Cardiac muscle cell (in vitro differentiated cells and primary cell): ENCODE measurements around the gene VPS13C. TPM values are rescaled to one million over a fixed set of nuclear protein-coding genes. Genes with fewer than 3 reads are reported as not detected.

Experiments
- DNase-seq, 2 donors: peaks; one replicate each; pipeline versions ENCODE4 v3.0.0 to v3.0.0-alpha.2; 2010 to 2017; ENCODE audit warnings: low read depth in 1 of 2, low spot score in 1 of 2
- H3K27ac ChIP-seq: fragments of 200-600 bp; sonication (generic); 2 replicates; pipeline ENCODE4 v1.5.1; 2016
- H3K27me3 ChIP-seq: fragments of 200-600 bp; sonication (generic); 2 replicates; pipeline ENCODE4 v1.6.0; 2016; ENCODE audit warnings: control low read depth
- H3K36me3 ChIP-seq: fragments of 200-600 bp; sonication (generic); 2 replicates; pipeline ENCODE4 v1.5.1; 2016; ENCODE audit warnings: control low read depth
- H3K4me1 ChIP-seq: fragments of 200-600 bp; sonication (generic); 2 replicates; pipeline ENCODE4 v1.8.1; 2017; ENCODE audit warnings: low read depth, mild to moderate bottlenecking, mixed run types
- H3K4me3 ChIP-seq: fragments of 200-600 bp; sonication (generic); 2 replicates; pipeline ENCODE4 v1.5.1; 2016; ENCODE audit warnings: mild to moderate bottlenecking
- H3K9me3 ChIP-seq: fragments of 200-600 bp; sonication (generic); 2 replicates; pipeline ENCODE4 v1.5.1; 2017; ENCODE audit warnings: low read depth, mild to moderate bottlenecking, control low read depth
- polyA plus RNA-seq: library from polyadenylated mRNA; unstranded; fragments of >200 nt; fragmentation: Nextera tagmentation; extraction: Ambion mirVana; gene quantifications from 2 replicates; pipeline ENCODE4 v1.2.1, GENCODE V29; 2016
- total RNA-seq: library from RNA; depleted of rRNA; stranded (reverse); fragments of >200 nt; gene quantifications from 2 replicates; pipeline ENCODE4 v1.2.3, GENCODE V29; 2016
- TF ChIP-seq, protein P1 (sequence below): IDR thresholded peaks from 2 replicates; pipeline ENCODE4 v1.5.1; 2012; ENCODE audit warnings: low read depth, mild to moderate bottlenecking, low read length

VPS13C gene
- total and polyA plus RNA-seq, 2 experiments from 2014 or later = 4.5 to 31.8 TPM

DNA sequence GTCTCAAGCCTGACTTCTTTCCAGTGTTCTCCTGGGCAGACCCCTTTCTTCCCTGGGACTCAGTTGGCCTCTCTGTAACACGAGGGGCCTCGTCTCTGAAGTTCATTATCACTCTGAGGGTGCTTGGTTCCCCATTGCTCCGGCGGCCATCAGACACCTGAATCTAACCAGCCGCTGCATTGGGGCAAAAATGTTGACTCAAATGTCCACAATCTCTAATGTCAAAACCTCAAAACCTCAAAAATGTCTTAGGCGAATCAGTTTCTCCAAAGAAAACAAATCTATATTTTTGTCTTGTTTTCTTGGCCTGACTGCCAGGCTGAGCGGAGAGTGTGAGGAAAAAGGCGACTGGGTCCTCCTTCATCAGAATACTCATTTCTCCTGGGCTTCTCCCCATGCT is 220.7 kb downstream of the VPS13C start:
- Histone ChIP-seq H3K4me1 (no peaks in the 10 kb centered on the region), H3K4me3 (no peak overlapping the region), H3K27me3 (peaks cover 11% of the 10 kb centered on the region), H3K27ac (no peak overlapping the region), H3K9me3 (no peaks in the 10 kb centered on the region), H3K36me3 (no peaks in the 10 kb centered on the region)
- DNase-seq = peak in 1 of 2 donors; percentile 35
- TF ChIP-seq, protein P1, sequence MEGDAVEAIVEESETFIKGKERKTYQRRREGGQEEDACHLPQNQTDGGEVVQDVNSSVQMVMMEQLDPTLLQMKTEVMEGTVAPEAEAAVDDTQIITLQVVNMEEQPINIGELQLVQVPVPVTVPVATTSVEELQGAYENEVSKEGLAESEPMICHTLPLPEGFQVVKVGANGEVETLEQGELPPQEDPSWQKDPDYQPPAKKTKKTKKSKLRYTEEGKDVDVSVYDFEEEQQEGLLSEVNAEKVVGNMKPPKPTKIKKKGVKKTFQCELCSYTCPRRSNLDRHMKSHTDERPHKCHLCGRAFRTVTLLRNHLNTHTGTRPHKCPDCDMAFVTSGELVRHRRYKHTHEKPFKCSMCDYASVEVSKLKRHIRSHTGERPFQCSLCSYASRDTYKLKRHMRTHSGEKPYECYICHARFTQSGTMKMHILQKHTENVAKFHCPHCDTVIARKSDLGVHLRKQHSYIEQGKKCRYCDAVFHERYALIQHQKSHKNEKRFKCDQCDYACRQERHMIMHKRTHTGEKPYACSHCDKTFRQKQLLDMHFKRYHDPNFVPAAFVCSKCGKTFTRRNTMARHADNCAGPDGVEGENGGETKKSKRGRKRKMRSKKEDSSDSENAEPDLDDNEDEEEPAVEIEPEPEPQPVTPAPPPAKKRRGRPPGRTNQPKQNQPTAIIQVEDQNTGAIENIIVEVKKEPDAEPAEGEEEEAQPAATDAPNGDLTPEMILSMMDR = no peak

DNA sequence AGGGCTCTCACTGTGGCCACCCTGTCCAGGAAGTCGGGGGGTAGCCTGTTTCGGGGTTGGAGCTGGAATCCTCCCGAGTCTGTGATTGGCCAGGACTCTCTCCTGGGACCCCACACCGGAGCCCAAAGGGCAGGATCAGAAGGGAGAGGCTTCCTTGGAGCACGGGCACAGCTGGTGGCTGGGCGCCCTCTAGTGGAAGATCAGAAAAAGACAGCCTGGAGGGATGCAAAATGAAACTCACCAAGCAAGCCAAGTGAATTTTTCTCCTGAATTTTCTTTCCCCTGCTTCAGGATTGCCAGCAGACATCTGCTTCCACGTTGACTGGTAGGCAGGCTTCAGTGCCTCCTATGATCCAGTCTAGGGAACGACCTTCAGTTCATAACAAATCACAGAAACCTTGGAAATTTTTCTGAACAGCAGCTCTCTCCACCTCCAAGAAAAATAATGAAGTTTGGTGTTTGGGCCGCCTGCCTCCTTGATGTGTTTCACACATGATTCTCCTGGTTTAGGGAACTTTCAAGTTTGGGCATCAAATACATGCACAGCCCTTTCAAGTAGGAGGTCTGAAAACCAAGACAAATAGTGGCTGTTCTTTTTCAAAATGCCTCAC is 224.6 kb downstream of the VPS13C start:
- peak; percentile 67 to 71 for DNase-seq
- H3K9me3 ChIP-seq = no peaks in the 10 kb centered on the region
- H3K4me1 ChIP-seq = no peaks in the 10 kb centered on the region
- TF ChIP-seq, protein P1 = peak; percentile 98
- H3K27me3 ChIP-seq = peaks cover 34% of the 10 kb centered on the region
- no peaks in the 10 kb centered on the region for H3K36me3 ChIP-seq
- H3K27ac ChIP-seq = no peak overlapping the region
- H3K4me3 ChIP-seq = no peak overlapping the region

DNA sequence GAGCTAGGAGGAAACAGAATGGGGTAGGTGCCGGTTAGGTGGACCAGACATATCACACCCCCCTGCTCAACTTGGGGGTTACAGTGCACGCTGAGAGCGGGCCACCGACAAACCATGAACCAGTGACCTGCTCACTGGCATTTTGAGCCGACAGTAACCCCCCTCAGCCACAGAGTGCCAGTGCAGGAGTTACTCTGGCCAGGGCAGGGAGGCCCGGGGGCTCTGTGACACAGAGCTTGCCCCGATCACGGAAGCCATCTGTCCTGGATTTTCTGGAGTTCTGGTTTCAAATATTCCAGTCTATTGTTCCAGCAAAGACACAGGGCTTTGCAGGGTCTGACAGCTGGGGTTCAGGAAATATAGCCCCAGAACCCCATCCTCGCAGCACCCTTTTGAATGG is 225.2 kb downstream of the VPS13C start:
- H3K27ac ChIP-seq = no peak overlapping the region
- no peak for DNase-seq
- H3K4me3 ChIP-seq = no peak overlapping the region
- no peaks in the 10 kb centered on the region for H3K9me3 ChIP-seq
- TF ChIP-seq, protein P1 = no peak
- H3K4me1 ChIP-seq = no peaks in the 10 kb centered on the region
- H3K36me3 ChIP-seq = no peaks in the 10 kb centered on the region
- H3K27me3 ChIP-seq = peaks cover 34% of the 10 kb centered on the region

DNA sequence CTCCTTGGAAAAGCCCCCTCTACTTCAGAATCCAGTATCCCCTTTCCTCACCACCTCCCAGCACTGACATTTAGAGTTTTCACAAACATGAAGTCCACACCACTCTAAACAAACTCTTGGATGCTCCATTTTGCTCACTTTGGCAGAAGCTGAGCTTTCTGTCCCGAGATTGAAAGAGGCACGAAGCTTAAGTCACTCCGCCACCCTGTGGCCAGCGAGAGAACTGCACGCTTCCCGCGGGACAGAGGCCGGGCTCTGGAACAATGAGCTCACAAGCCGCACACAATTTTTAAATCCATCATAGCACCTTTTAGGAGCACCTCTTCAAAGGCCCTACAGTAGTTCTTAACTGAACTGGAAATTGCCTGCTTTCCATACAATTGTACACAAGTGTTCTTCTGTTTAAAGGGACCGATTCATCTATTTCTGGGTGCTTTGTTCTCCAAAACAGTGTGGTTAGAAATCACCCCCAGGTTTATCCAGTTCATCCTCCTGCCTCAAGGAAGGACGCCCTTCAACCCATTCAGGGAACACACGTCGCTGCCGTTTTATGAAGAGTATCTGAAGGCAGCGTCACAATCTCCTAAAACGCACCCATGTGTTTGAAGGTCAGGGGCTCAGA is 226.1 kb downstream of the VPS13C start:
- no peaks in the 10 kb centered on the region for H3K36me3 ChIP-seq
- peaks cover 31% of the 10 kb centered on the region for H3K27me3 ChIP-seq
- no peak overlapping the region for H3K27ac ChIP-seq
- H3K9me3 ChIP-seq = no peaks in the 10 kb centered on the region
- no peak overlapping the region for H3K4me3 ChIP-seq
- peak; percentile 84 to 85 for DNase-seq
- TF ChIP-seq, protein P1 = peak; percentile 97
- no peaks in the 10 kb centered on the region for H3K4me1 ChIP-seq

DNA sequence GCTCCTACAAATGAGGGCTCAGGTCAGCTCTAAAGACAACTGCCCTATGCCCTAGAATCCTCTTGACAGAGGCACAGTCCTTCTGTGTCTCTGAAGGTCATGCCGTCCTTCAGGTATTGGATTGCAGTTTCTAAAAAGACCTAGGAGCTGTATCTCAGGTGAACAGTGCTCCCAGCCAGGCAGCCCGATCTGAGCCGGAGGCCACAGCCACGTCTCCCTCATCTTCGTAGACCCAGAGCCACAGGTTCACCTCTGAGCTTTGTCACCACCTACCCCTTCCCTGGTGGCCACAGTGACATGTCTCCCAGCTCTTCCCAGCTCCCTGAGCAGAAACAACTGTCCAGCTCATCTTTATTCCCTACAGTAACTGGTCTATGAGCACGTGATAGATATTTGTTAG is 228.0 kb downstream of the VPS13C start:
- TF ChIP-seq, protein P1 = no peak
- Histone ChIP-seq H3K36me3 (no peaks in the 10 kb centered on the region), H3K4me1 (no peaks in the 10 kb centered on the region), H3K9me3 (no peaks in the 10 kb centered on the region), H3K27me3 (peaks cover 29% of the 10 kb centered on the region), H3K4me3 (no peak overlapping the region), H3K27ac (no peak overlapping the region)
- DNase-seq = no peak
